GM12872 (cell line): Measurements from ENCODE around the gene FBXO28.

Experiments used
- CTCF ChIP-seq: IDR thresholded peaks from 3 replicates; pipeline ENCODE4 v1.5.1; 2011; ENCODE audit warnings: low read depth, mild to moderate bottlenecking, low read length, moderate library complexity; ENCODE audit not compliant: insufficient read depth

Gene FBXO28

DNA sequence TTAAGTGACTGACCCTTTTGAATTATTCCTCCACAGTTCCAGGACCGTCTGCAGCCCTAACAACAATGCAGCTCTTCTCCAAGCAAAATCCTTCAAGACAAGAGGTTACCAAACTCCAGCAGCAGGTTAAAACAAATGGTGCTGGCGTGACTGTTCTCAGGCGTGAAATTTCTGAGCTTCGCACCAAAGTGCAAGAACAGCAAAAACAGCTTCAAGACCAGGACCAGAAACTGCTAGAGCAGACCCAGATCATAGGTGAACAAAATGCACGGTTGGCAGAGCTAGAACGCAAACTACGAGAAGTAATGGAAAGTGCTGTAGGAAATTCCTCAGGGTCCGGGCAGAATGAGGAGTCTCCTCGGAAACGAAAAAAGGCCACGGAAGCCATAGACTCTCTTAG lies 43.4 kb downstream of the FBXO28 start:
- no peak for TF ChIP-seq CTCF

DNA sequence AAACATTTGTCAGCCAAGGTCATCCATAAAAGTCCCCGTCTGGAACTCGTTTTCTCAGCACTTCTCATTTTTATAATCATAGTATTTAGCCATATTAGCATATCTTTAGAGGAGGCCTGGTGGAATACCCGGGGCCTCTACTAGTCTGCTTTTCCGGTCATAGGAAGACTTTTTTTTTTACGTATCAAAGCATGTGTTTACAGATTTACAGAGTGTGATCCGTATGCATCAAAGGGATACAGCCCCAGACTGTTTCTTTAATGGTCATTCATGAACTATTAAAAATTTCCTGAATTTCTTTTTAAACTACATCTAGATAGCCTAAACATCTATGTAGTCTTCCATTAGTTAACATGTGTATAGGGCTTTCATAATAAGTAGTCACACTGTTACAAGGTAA lies 45.6 kb downstream of the FBXO28 start:
- TF ChIP-seq CTCF, result no peak

GRCh38 chr1:224160171-224160682 lies 46.3 kb downstream of the FBXO28 start:
- no peak for TF ChIP-seq CTCF

- TF ChIP-seq CTCF, result no peak
Observed at GRCh38 chr1:224162768-224163167, 48.9 kb downstream of the FBXO28 start.

DNA sequence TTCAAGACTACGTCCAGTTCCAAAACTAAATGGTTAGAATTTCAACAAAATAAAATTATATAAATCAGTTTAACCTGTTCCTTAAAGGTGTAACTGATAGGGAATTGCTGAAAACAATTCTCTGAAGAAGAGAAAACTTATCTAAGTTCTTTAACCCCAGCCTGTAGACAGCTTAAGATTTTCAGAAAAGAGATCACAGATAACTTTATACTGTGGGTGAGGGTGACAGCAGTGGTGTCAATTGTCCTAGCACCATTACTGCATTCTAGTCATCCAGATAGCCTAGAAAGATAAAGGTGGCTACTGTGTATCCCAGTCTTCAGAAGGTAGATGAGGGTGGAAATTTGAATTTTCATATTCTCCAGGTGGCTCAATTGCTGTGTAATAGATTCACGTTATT lies 49.4 kb downstream of the FBXO28 start:
- TF ChIP-seq CTCF, result no peak

- no peak for TF ChIP-seq CTCF
Observed at GRCh38 chr1:224168859-224169380, 55.0 kb downstream of the FBXO28 start.

DNA sequence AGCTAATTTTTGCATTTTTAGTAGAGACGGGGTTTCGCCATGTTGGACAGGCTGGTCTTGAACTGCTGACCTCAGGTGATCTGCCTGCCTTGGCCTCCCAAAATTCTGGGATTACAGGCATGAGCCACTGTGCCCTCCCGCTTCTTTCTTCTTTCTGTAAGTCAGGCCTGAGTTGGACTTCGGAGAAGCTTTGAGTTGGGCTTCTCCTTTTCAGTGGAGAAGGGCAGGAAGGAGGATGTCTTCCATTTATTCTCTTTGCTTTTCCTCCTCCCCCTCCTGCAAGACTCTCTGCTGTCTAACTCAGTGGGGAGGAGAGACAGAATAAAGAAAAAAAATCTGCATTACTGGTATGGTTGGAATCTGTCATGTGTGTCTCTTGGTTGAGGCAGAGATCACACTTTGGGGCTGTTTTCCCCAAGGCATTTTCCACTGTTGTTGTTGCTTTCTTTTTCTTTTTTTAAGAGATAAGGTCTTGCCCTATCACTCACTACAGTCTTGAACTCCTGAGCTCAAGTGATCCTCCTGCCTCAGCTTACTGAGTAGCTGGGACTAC lies 55.9 kb downstream of the FBXO28 start:
- no peak for TF ChIP-seq CTCF
